ENCODE results near the gene ALKBH3.

ALKBH3 gene

DNA sequence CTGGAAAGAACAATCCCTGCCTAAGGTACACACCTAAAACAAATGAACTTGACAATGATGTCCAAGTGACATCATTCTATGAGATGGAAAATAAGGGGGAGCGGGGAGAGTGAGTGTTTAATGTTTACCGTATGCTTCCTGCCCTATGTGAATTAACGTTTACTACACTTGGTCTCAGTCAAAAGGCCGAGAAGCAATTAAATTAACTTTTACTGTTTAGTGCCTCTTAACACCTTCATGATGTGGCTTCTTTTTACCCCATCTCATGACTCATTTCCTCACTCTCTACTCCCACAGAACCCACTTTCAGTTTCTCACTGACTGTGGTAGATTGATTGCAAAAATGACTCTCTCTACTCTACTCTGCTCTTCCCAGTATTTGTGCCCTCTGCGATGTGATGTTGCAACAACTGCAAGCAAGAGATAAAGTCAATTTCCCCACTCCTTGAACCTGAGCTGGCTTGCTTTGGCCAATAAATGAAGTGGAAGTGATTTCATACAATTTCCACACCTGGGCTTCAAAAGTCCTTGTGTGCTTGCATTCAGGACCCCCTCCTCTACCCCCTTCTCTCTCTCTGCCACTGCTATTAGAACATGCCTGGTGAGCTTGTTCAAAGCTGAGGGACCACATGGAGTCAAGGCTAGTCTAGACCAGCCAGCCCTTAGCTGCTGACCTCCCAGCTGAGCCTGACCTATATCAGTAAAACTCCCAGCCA lies 11.6 kb upstream of the ALKBH3 start:
- TF ChIP-seq SIN3A (IDR thresholded peaks at IDR 0.05; ENCODE audit: borderline replicate concordance, insufficient read depth, low read length) (peak; percentile 77; the same call in 1 of the 2 replicates), TAF1 (IDR thresholded peaks at IDR 0.05; ENCODE audit: borderline replicate concordance, insufficient read depth, low read length) (peak; percentile 17; the same call in 1 of the 2 replicates), REST (IDR thresholded peaks at IDR 0.05; ENCODE audit: insufficient read depth in 1 of 2, low read depth in 2 of 2, low read length in 2 of 2) (no peak), FOXP2 (optimal IDR thresholded peaks at IDR 0.05; ENCODE audit: borderline replicate concordance, extremely low read depth, extremely low read length, insufficient read depth) (no peak), POLR2AphosphoS5 (IDR thresholded peaks at IDR 0.05; ENCODE audit: low read depth, low read length) (peak; percentile 49; the same call in 1 of the 2 replicates)

- TF ChIP-seq POLR2AphosphoS5 (IDR thresholded peaks at IDR 0.05; ENCODE audit: low read depth, low read length) (no peak), REST (IDR thresholded peaks at IDR 0.05; ENCODE audit: insufficient read depth in 1 of 2, low read depth in 2 of 2, low read length in 2 of 2) (no peak)
Observed at GRCh38 chr11:43871051-43871450, 9.6 kb upstream of the ALKBH3 start.

GRCh38 chr11:43872995-43873394 lies 7.6 kb upstream of the ALKBH3 start:
- TF ChIP-seq POLR2AphosphoS5 (IDR thresholded peaks at IDR 0.05; ENCODE audit: low read depth, low read length) (no peak), REST (IDR thresholded peaks at IDR 0.05; ENCODE audit: insufficient read depth in 1 of 2, low read depth in 2 of 2, low read length in 2 of 2) (no peak), FOXP2 (optimal IDR thresholded peaks at IDR 0.05; ENCODE audit: borderline replicate concordance, extremely low read depth, extremely low read length, insufficient read depth) (no peak), TAF1 (IDR thresholded peaks at IDR 0.05; ENCODE audit: borderline replicate concordance, insufficient read depth, low read length) (no peak), SIN3A (IDR thresholded peaks at IDR 0.05; ENCODE audit: borderline replicate concordance, insufficient read depth, low read length) (no peak)

- TF ChIP-seq REST (IDR thresholded peaks at IDR 0.05; ENCODE audit: insufficient read depth in 1 of 2, low read depth in 2 of 2, low read length in 2 of 2), result no peak
- TF ChIP-seq TAF1 (IDR thresholded peaks at IDR 0.05; ENCODE audit: borderline replicate concordance, insufficient read depth, low read length), result no peak
- no peak for TF ChIP-seq FOXP2 (optimal IDR thresholded peaks at IDR 0.05; ENCODE audit: borderline replicate concordance, extremely low read depth, extremely low read length, insufficient read depth)
- no peak for TF ChIP-seq POLR2AphosphoS5 (IDR thresholded peaks at IDR 0.05; ENCODE audit: low read depth, low read length)
- TF ChIP-seq SIN3A (IDR thresholded peaks at IDR 0.05; ENCODE audit: borderline replicate concordance, insufficient read depth, low read length), result no peak
Observed at GRCh38 chr11:43874078-43874477, 6.6 kb upstream of the ALKBH3 start.

DNA sequence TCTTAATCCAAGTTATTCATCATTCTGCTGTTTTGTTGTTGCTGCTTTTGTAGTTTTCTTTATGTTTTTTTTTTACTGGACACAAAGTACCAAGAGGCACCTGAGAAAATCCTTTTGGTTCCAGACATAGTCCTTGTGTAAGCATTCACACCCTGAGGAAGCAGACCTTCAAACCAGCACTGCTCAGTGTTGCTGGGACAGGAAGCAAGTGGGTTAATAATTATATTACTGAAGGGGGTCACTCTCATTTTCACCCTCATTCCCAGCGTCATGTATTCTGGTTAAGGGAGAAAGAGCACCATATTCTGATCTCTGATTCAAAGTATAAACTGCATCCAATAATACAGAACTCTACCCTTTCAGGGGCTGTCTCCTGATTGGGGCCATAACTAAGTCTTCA lies 5.9 kb upstream of the ALKBH3 start:
- TF ChIP-seq TAF1 (IDR thresholded peaks at IDR 0.05; ENCODE audit: borderline replicate concordance, insufficient read depth, low read length) (no peak), SIN3A (IDR thresholded peaks at IDR 0.05; ENCODE audit: borderline replicate concordance, insufficient read depth, low read length) (no peak), POLR2AphosphoS5 (IDR thresholded peaks at IDR 0.05; ENCODE audit: low read depth, low read length) (no peak), FOXP2 (optimal IDR thresholded peaks at IDR 0.05; ENCODE audit: borderline replicate concordance, extremely low read depth, extremely low read length, insufficient read depth) (no peak), REST (IDR thresholded peaks at IDR 0.05; ENCODE audit: insufficient read depth in 1 of 2, low read depth in 2 of 2, low read length in 2 of 2) (no peak)

All from PFSK-1 (cell line).